Glomerular endothelial cell (primary cell): ENCODE measurements around the gene TRMT2A. TPM values are rescaled to one million over a fixed set of nuclear protein-coding genes. Genes with fewer than 3 reads are reported as not detected.

Source experiments
- DNase-seq: peaks from one replicate; pipeline ENCODE4 v3.0.0-alpha.2; 2011; ENCODE audit warnings: low read depth, low spot score; ENCODE audit errors: extremely low read depth
- total RNA-seq: library from RNA; depleted of rRNA; stranded (reverse); fragments of >200 nt; gene quantifications from 2 replicates; pipeline ENCODE4 v1.2.3, GENCODE V29; 2015

TRMT2A gene
- total RNA-seq, 1 donor from 2014 or later: 63.2 TPM

GRCh38 chr22:20066617-20067383 lies 50.2 kb downstream of the TRMT2A start:
- DNase-seq: no peak

- DNase-seq: no peak
Observed at GRCh38 chr22:20065896-20066616, 51.0 kb downstream of the TRMT2A start.

GRCh38 chr22:20064545-20065262 lies 52.3 kb downstream of the TRMT2A start:
- DNase-seq: no peak

GRCh38 chr22:20064140-20064480 lies 52.9 kb downstream of the TRMT2A start:
- no peak for DNase-seq

GRCh38 chr22:20063271-20064139 lies 53.5 kb downstream of the TRMT2A start:
- DNase-seq: no peak

GRCh38 chr22:20062766-20063083 lies 54.3 kb downstream of the TRMT2A start:
- DNase-seq: no peak

GRCh38 chr22:20062043-20062765 lies 54.8 kb downstream of the TRMT2A start:
- DNase-seq: no peak

Other genes starting within 250 kb of the TRMT2A start
- 376 and 456 TPM in 2 replicates for gene COMT, start 175.5 kb downstream of the TRMT2A start, total RNA-seq
- 47.6 and 104 TPM in 2 replicates for gene TXNRD2, start 175.4 kb downstream of the TRMT2A start, total RNA-seq
- gene ARVCF, start 100.4 kb downstream of the TRMT2A start, total RNA-seq: 152 and 191 TPM in 2 replicates
- 38.4 and 42.2 TPM in 2 replicates for gene TANGO2, start 96.1 kb downstream of the TRMT2A start, total RNA-seq
- gene DGCR8, start 37.0 kb downstream of the TRMT2A start, total RNA-seq: 27.1 and 40.9 TPM in 2 replicates
- gene RANBP1, start 1.1 kb downstream of the TRMT2A start, total RNA-seq: 339 and 343 TPM in 2 replicates
- 42.5 and 58.9 TPM in 2 replicates for gene ZDHHC8, start 14.6 kb upstream of the TRMT2A start, total RNA-seq
- 15.4 and 17.3 TPM in 2 replicates for gene CCDC188, start 33.8 kb upstream of the TRMT2A start, total RNA-seq
- gene RTN4R, start 151.1 kb upstream of the TRMT2A start, total RNA-seq: 1.8 and 2.7 TPM in 2 replicates
- 67.4 and 67.8 TPM in 2 replicates for gene DGCR6L, start 202.8 kb upstream of the TRMT2A start, total RNA-seq